ENCODE data around the gene PDIA4.
"Not testable (repeated sequence)": the region's sequence is repeated elsewhere in the genome, so short reads cannot be mapped to it uniquely, and the experiment has no call there.

The PDIA4 gene

DNA sequence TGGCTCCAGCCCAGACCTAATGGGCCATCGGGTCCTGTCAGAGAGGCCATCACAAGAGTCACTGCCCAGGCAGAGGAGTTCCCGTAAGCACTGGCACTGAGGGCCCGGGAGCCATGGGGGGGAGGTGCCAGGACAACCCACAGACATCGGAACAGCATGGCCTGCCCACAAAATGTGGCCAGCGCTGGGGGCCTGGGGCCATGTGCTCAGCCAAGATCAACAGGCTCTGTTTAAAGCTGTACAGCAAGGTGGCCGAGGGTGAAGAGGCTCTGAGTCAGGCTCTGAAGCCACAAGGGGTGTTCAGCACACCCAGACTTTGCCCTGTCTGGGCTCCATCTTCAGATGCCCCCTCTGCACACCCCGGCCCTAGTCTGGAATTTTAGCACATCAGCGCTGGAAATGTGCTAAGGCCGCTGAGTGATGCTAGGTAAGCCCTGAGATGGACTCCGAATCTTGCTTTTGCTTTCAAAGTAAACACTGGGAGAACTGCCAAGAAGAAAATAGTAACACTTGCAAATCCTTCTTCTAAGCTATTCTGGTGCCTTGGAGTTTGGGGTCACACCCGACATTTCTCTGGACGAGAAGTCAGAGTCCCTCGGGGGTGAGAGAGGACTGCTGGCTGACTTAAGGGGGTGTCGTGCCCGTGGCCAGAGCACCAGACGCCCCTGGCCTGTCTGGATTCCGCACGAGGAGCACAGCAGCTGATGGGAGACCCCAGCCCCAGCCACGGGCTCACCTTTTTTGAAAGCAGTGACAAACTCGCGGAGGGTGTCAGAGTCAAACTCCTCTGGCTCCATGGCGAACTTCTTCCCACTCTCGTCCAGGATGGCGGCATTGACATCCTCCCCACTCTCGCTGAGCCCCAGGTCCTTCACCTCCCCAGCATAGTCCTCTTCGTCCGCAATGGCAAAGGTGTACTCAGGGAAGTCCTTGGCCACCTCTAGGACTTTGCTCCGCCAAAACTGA lies 23.6 kb downstream of the PDIA4 start:
- DNase-seq (ENCODE audit: low read depth in 2 of 2, low spot score in 1 of 2): no peak

DNA sequence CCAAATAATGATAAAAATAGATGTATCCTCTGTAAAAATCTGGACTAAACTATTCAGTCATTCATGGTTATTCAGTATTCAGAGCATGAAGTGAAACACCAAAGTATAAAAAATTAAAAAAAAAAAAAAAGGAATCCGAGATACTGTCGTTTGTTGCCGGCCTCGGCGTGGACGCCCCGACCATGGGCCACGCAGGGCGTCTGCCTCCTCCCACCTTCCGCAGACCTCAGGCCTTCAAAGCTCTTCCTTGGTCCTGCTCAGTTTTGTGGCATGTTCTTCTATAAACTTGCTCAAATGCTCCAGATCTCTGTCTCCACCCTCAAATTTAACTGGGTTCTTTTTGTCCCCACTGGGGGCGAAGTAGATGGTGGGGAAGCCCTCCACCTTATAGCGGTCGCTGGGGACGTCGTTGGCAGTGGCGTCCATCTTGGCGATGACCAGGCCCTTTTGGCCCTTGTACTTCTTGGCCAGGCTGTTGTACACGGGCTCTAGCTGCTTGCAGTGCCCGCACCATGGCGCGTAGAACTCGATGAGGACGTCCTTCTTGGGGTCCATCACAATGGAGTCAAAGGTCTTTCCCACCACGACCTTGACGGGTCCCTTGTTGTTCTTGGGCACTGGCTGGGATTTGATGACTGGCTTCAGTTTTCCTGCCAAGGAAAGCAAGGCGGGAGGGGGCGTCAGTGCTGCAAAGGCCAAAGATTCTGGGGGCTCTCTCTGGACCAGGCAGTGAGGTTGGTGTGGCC lies 24.6 kb downstream of the PDIA4 start:
- DNase-seq (ENCODE audit: low read depth in 2 of 2, low spot score in 1 of 2): no peak

DNA sequence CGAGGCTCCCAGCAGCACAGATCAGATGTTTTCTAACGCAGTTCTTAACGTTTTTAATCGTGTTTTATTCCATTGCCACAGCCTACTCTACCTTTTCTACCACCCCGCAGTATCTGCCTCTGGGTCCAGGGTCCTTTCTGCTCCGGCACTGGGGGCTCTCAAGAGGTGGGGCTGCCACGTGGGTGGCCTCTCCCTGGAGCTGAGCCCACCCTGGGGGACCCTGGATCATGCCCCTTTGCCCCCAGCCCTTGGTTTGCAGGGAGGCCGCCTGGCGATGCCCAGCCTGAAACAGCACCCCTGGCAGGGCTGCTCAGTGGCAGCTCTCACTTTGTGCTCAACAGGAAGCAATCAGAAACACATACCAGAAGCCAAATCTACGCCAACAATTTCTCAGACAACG lies 25.3 kb downstream of the PDIA4 start:
- DNase-seq (ENCODE audit: low read depth in 2 of 2, low spot score in 1 of 2): no peak

DNA sequence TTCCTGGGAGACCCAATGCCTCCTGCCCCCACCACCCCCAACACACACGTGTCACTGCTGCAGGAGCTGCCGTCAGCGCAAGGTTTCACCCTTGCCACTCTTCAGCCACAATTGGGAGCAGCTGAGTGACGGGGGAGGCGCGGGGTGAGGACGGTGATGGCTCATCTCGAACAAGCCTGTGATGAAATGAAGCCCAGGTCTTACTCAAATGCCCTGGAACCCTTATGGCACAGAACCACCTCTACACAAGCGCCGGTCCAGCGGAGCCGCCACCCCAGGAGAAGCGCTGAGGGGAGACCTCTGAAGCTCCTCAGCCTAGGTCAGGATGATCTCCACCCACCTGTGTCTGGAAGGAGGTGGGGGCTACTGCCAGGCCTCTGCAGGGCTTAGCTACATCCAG lies 25.7 kb downstream of the PDIA4 start:
- no peak for DNase-seq (ENCODE audit: low read depth in 2 of 2, low spot score in 1 of 2)

DNA sequence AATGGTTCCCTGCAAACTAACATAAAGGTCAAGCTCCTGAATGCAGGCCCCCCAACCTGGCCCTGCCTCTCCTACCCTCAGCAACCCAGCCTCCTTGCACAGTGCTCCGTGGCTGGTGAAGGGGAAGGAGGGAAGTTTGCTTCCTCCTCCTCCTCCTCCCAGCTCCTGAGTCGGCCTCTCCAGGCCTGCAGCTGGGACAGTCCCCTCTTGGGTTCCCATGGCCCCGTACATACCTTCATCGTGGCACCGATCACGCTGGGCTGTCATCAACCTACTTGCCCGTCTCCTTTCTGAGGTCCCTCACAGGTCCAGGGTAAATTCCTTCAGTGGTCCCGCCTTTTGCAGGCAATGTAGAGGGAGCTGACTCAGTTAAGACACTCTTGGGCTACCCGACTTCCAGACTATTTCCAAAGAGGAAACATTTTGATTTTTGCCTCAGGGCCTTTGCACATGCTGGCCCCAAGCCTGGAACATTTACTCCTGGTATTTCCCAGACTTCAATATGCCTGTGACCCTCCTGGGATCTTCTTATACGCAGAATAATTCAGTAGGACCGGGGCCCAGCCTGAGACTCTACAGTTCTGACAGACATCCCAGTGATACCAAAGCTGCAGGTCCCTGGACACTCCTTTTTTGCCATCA lies 26.8 kb downstream of the PDIA4 start:
- no peak for DNase-seq (ENCODE audit: low read depth in 2 of 2, low spot score in 1 of 2)

DNA sequence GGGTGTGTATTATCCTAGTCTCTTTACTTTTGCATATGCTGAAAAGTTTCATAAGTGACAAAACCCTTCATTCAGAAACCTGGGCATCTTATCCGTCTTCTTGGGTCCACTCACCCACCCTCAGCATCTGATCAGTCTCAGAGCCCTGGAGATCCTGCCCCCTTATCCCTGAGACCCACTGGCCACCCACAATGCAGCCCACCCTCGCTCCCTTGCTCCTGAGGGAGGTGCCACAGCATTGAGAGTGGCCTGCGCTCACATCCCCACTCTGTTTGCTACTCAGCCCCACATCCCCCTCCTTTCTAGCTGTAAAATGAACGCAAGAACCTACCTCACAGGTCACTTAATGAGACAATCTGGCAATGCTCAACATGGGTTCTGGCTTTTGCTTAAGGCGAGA lies 27.3 kb downstream of the PDIA4 start:
- no peak for DNase-seq (ENCODE audit: low read depth in 2 of 2, low spot score in 1 of 2)

DNA sequence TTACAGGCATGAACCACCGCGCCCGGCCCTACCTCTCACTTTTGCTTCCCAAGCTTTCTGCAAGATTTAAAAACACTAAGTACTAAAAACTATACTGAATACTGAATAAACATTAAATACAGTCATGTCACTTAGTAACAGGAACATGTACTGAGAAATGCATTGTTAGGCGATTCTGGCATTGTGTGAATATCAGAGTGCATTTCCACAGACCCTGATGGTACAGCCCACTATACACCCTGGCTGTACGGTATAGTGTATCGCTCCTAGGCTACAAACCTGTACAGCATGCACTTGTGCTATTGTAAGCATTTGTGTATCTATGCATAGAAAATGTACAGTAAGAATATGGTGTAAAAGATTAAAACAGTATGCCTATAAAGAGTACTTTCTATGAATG lies 29.1 kb downstream of the PDIA4 start:
- DNase-seq (ENCODE audit: low read depth in 2 of 2, low spot score in 1 of 2): no peak

DNA sequence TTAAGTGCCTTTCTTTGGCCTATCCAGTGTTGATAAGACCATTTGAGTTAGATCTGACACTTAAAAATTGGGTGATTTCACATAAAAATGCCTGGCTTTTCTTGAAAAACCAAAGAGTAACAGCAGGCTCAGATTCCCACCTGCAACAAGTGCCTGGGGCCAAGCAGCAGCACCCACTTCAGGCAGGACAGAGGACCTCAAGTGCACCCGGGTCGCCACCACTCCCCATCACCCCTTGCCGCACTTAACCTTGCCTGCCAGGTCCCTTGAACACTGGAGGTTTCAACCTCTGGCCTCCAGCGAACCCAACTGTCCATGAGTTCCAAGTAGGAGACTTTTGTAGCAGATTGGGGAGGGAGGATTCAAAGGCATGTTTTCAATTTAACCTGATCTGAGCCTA lies 30.8 kb downstream of the PDIA4 start:
- no peak for DNase-seq (ENCODE audit: low read depth in 2 of 2, low spot score in 1 of 2)

DNA sequence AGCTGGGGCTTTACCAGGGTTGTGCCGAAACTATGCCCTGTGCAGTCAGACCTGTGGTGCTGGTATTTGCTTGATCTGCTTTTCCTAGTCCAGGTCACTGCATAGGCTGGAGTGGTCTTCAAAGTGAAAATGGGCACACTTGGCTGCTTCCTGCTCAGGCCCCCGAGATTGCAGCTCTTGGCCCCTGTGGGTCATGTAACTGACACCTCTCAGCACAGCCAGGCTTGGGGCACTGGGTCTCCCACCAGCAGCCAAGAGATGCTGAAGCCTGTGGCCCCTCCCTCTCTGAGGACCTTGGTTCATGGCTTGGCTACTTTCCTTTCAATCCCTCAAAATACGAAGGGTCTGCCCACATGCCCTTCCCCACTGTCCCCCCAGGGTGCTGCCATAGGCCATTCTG lies 33.7 kb downstream of the PDIA4 start:
- DNase-seq (ENCODE audit: low read depth in 2 of 2, low spot score in 1 of 2): no peak

DNA sequence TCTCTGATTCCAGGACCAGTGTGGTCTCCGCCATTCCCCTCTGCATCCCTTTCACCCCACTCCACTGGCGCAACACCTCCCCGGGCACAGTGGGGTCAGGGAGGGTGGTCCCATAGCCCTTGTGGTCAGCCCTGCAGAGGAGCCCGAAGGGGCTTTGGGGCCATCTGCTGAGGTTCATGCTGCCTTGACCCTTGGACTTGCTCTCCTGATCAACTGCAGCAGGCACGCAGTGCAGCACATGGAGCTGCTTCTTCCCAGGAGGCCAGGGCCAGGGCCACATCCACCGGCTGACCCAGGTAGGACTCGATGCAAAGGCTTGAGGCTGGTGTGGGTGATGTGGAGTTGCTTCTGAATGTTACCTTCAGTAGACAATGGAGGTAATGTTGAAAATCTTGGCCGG lies 35.1 kb downstream of the PDIA4 start:
- no peak for DNase-seq (ENCODE audit: low read depth in 2 of 2, low spot score in 1 of 2)

DNA sequence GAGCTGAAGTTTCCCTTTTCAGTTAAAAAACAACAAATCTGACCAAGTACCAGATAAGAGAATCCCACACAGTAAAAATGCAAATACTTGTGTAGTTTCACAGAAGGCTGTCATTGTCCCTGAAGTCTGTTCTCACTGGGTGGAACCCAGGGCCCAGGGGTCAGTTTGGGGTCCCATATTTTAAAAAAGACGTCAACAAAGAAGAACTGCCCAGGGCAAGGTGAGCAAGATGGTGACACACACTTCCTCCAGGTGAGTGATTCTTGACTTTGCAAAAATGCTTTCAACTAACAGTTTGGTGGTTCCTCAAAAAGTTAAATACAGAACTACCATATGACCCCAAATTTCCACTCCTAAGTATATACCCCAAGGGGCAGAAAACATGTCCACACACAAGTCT lies 36.8 kb downstream of the PDIA4 start:
- no peak for DNase-seq (ENCODE audit: low read depth in 2 of 2, low spot score in 1 of 2)

DNA sequence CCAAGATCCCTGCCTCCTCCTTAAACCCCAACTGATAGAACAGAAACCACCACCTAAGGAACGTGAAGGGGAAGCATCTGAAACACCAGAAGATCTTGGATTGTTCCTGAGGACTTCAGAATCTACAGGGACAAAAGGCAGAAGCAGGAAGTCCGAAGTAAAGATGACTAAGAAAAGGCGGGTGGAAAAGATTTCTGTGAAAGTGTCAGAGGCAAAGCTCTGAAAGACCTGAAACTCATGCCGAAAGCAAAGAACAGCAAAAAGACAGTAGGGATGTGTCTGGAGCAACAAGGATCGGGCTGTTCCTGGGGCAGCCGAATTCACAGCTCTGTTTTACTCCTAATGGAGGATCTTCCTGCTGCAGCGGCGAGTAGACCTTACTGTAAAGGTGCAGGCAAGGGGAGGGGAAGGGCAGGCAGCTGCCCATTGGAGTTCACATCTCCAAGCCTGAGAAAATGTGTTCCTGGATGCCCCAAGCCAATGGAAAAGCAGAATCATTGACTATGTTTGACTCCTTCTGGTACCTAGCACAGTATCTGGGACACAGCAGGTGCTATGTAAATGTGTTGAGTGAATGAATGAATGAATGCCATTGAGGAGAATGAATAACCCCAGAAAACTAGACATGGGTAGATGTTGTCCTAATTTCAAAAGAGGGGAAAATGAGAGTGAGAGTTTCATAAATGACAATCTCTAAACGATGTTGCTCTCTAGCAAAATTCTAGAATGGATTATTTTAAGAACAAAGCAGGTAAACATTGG lies 40.4 kb downstream of the PDIA4 start:
- DNase-seq (ENCODE audit: low read depth in 2 of 2, low spot score in 1 of 2): no peak

DNA sequence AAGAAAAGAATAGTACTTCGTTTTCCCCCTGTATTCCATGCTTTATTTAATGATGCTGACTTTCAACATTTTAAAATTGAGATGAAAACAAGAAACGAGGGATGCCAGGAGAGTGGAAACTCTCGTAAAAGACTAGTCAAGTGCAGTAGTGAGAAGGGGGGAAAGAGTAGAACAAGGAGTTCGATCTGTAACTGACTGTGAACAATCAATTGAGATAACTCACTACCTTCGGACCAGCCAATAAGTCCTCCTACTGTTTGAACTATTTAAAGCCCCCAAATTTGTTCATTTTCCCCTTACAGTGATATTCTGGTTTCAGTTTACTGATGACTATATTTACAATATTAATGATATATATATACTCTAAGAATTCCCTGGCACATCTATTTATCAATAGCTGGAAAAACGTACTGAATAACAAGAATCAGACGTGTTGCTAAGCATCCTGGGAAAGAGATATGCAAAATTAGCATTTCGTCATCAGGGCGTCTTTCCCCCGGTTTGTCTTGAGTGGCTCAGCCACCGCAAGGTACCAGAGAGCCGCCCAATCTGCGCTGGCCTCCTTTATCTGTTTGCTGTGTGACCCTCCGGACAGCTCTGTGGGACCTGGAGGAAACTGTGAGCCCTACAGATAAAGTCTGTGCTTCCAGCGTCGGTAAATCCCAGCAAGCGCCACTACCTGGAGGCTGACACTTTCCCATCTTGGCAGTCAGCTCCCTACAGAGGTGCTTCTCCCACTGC lies 41.1 kb downstream of the PDIA4 start:
- peak; percentile 51 to 61 for DNase-seq (ENCODE audit: low read depth in 2 of 2, low spot score in 1 of 2)

DNA sequence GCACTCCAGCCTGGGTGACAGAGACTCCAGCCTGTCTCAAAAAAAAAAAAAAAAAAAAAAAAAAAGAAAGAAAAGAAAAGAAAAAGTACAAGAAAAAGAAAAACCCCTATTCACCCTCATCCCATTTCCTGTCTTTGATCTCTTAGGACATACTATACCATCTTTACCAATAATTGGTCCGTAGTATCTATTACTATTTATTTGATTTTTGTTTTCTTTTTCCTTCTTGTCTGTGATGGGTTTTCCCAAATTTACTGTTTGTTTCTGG lies 41.6 kb downstream of the PDIA4 start:
- DNase-seq (ENCODE audit: low read depth in 2 of 2, low spot score in 1 of 2): no peak

DNA sequence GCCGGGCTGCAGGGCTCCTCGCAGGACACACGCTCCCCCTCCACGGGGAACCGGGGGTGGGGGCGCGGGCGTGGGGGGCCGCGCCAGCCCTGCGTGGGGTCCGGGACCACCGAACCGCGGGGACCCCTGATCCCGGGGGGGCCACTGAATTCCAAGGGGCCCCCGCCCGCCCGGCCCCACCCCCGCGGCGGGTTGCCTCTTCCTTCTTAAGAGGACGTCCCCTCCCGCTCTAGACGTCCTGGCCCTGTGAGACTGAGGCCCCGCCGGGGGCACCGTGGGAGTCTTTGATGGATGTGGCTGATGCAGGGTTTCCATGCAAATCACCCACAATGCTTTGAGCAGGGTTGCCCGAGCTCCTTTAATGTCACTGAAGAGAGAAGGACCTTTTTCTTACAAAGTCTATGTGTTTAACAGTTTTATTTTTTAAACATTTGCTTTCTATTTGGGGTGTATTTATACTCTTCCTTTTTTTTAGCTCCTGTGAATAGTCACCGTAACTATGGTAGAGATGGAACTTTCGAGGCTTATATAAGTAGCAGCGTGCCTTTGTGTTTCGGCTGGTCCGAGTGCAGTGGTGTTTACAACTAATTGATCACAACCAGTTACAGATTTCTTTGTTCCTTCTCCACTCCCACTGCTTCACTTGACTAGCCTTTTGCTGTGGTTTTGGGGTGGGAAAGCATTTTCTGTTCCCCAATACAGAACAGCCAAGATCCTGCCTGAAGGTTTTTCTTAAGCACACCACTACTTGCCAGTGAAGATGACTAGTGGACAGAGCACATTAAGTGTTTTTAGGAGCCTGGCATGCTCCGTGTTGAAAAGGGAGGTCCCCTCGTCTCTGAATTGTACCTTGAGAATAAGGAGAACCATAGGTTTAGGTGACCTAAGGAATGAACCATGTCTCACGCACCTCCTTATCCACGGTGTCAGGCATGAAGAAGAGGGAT lies 44.8 kb downstream of the PDIA4 start:
- peak; percentile 43 to 66 for DNase-seq (ENCODE audit: low read depth in 2 of 2, low spot score in 1 of 2)

DNA sequence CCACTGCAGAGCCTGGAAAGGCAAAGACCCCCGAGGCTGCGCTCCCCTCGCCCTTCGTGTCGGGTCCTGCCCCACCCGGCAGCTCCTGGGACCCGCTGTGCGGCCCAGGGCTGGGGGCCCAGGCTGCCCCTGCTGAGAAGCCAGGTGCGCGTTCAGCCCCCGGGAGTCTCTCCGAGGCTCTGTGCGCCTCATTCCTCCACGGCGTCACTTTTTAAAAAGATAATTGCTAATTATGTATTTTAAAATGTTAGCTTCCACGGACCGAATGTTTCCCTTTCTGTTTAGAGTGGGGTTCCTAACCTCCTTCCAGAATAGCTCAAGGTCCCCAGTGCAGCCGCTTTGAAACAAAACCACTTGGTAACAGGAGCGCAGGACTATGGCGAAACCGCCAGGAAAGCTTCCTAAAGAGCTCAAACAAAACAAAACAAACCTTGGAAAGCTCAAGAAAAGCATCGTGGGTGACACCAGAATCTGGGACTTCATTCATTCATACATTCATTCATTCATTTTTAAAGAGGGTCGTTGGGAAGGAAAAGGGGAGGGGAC lies 45.6 kb downstream of the PDIA4 start:
- no peak for DNase-seq (ENCODE audit: low read depth in 2 of 2, low spot score in 1 of 2)

DNA sequence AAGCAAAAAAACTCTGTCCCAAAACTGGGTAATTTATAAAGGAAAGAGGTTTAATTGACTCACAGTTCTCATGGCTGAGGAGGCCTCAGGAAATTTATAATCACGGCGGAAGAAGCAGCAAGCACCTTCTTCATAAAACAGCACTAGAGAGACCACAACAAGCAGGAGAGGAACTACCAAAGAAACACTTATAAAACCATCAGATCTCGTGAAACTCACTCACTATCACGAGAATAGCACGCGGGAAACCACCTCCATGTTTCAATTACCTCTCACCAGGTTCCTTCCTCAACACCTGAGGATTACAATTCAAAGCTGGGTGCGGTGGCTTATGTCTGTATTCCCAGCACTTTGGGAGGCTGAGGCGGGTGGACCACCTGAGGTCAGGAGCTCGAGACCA lies 48.5 kb downstream of the PDIA4 start:
- no peak for DNase-seq (ENCODE audit: low read depth in 2 of 2, low spot score in 1 of 2)

DNA sequence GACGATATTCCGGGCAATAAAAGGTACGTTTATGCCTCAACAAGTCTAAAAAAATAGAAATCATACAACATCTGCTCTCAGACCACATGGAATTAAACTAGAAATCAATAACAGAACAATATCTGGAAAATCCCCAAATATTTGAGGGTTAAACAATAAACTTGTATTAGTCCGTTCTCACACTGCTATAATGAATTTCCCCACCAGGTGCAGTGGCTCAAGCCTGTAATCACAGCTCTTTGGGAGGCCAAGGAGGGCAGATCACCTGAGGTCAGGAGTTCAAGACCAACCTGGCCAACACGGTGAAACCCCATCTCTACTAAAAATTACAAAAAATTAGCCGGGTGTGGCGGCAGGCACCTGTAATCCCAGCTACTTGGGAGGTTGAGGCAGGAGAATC lies 49.2 kb downstream of the PDIA4 start:
- not testable (repeated sequence) for DNase-seq (ENCODE audit: low read depth in 2 of 2, low spot score in 1 of 2)

DNA sequence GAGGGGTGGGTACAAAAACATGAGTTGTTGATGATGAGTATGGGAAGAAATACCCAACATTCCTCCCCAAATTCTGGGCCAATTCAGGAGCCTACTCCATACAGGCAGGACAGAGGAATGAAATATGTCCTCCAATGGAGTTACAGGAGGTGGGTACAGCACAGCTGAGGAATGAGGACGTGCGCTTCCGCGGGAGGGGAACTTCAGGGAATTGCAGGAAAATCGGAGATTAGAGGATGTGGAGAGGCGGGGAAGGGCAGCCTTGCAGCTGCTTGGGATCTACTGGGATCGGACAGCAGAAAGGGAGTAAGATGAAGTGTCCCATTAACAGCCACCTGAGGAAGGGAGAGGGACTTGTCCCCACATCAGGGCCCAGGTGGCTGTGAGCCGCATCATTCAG lies 50.2 kb downstream of the PDIA4 start:
- no peak for DNase-seq (ENCODE audit: low read depth in 2 of 2, low spot score in 1 of 2)
